Ishikawa (cell line): Measurements from ENCODE around the gene KIAA1671.

Experiments
- CEBPB ChIP-seq: IDR thresholded peaks from 2 replicates; pipeline ENCODE4 v1.6.1; 2012
- CREB1 ChIP-seq: IDR thresholded peaks from 2 replicates; pipeline ENCODE4 v1.6.1; 2012; ENCODE audit warnings: low read depth
- EGR1 ChIP-seq: IDR thresholded peaks from 2 replicates; pipeline ENCODE4 v1.6.1; 2012
- EP300 ChIP-seq: IDR thresholded peaks from 2 replicates; pipeline ENCODE4 v1.6.1; 2012; ENCODE audit warnings: borderline replicate concordance
- FOXM1 ChIP-seq: IDR thresholded peaks from 2 replicates; pipeline ENCODE4 v1.6.1; 2012; ENCODE audit warnings: low read depth, borderline replicate concordance
- MAX ChIP-seq: IDR thresholded peaks from 2 replicates; pipeline ENCODE4 v1.6.1; 2012
- NFIC ChIP-seq: IDR thresholded peaks from 2 replicates; pipeline ENCODE4 v1.6.1; 2012
- RAD21 ChIP-seq: IDR thresholded peaks from 2 replicates; pipeline ENCODE4 v1.6.1; 2012; ENCODE audit warnings: low read depth
- REST ChIP-seq: IDR thresholded peaks from 2 replicates; pipeline ENCODE4 v1.6.1; 2012; ENCODE audit warnings: low read depth, mild to moderate bottlenecking
- TAF1 ChIP-seq: IDR thresholded peaks from 2 replicates; pipeline ENCODE4 v1.6.1; 2012; ENCODE audit warnings: low read depth, mild to moderate bottlenecking
- TCF12 ChIP-seq: IDR thresholded peaks from 2 replicates; pipeline ENCODE4 v1.6.1; 2012; ENCODE audit warnings: low read depth
- TEAD4 ChIP-seq: IDR thresholded peaks from 2 replicates; pipeline ENCODE4 v1.6.1; 2012
- USF1 ChIP-seq: IDR thresholded peaks from 2 replicates; pipeline ENCODE4 v1.6.1; 2012
- YY1 ChIP-seq: IDR thresholded peaks from 2 replicates; pipeline ENCODE4 v1.6.1; 2012; ENCODE audit warnings: low read depth
- ZBTB7A ChIP-seq: IDR thresholded peaks from 2 replicates; pipeline ENCODE4 v1.6.1; 2012; ENCODE audit warnings: low read depth

The KIAA1671 gene

GRCh38 chr22:25210793-25211192 is 258.3 kb downstream of the KIAA1671 start:
- TF ChIP-seq EP300 = no peak
- TF ChIP-seq MAX = no peak
- no peak for TF ChIP-seq CREB1
- no peak for TF ChIP-seq CEBPB
- no peak for TF ChIP-seq YY1
- TF ChIP-seq TEAD4 = no peak
- no peak for TF ChIP-seq NFIC
- TF ChIP-seq USF1 = no peak
- TF ChIP-seq REST = no peak

- TF ChIP-seq EP300 (no peak), CREB1 (no peak), YY1 (no peak)
Observed at GRCh38 chr22:25212337-25212736, 259.8 kb downstream of the KIAA1671 start.

GRCh38 chr22:25213221-25213620 is 260.7 kb downstream of the KIAA1671 start:
- TF ChIP-seq REST (no peak), EGR1 (no peak), TEAD4 (no peak), EP300 (no peak)

GRCh38 chr22:25216230-25216629 is 263.7 kb downstream of the KIAA1671 start:
- TF ChIP-seq ZBTB7A = no peak
- no peak for TF ChIP-seq REST
- TF ChIP-seq RAD21 = no peak
- TF ChIP-seq TCF12 = no peak
- TF ChIP-seq CREB1 = no peak
- TF ChIP-seq TEAD4 = no peak
- no peak for TF ChIP-seq USF1
- no peak for TF ChIP-seq FOXM1
- TF ChIP-seq NFIC = no peak
- no peak for TF ChIP-seq YY1
- TF ChIP-seq MAX = no peak
- no peak for TF ChIP-seq EGR1
- TF ChIP-seq CEBPB = no peak
- no peak for TF ChIP-seq EP300
- TF ChIP-seq TAF1 = no peak

- TF ChIP-seq ZBTB7A (no peak), RAD21 (no peak), TEAD4 (no peak), FOXM1 (no peak), CREB1 (no peak)
Observed at GRCh38 chr22:25219211-25219689, 266.7 kb downstream of the KIAA1671 start, which contains the start of gene CRYBB2. Gene CRYBB2 (plus strand): TSS chr22:25219639. CDS start chr22:25221430, 1,791 bp downstream.
